GM23338 (cell line): ENCODE data around the gene C1QL4. TPM values are rescaled to one million over a fixed set of nuclear protein-coding genes. Genes with fewer than 3 reads are reported as not detected.
A peak's percentile ranks its signal among the peaks of the same experiment; 100 is the strongest.

Source experiments
- ATAC-seq: fragments of 200-7000 bp; cut with Tn5 transposase; 3 replicates; pipeline ENCODE4 v1.9.1; 2020
- DNase-seq: peaks from one replicate; pipeline ENCODE4 v3.0.0-alpha.2; 2015; ENCODE audit warnings: low spot score
- H2AFZ ChIP-seq: fragments of 200-600 bp; sonication (generic); 2 replicates; pipeline ENCODE4 v1.8.0; 2016; ENCODE audit warnings: antibody characterized with exemption, mild to moderate bottlenecking, moderate library complexity
- H3F3A ChIP-seq: fragments of 200-600 bp; sonication (generic); replicated peaks from 2 replicates; pipeline ENCODE4 v1.8.0; 2017; ENCODE audit warnings: antibody characterized with exemption, mixed run types, low read depth
- H3K27ac ChIP-seq: fragments of 200-600 bp; sonication (generic); 2 replicates; pipeline ENCODE4 v1.6.1; 2016; ENCODE audit warnings: low read depth
- H3K27me3 ChIP-seq: fragments of 200-600 bp; sonication (generic); 2 replicates; pipeline ENCODE4 v1.8.0; 2016; ENCODE audit warnings: mild to moderate bottlenecking, mixed run types, moderate library complexity; ENCODE audit not compliant: insufficient read depth
- H3K36me3 ChIP-seq: fragments of 200-600 bp; sonication (generic); 2 replicates; pipeline ENCODE4 v1.8.0; 2016; ENCODE audit warnings: mild to moderate bottlenecking; ENCODE audit not compliant: insufficient read depth
- H3K4me1 ChIP-seq: fragments of 200-600 bp; sonication (generic); 2 replicates; pipeline ENCODE4 v1.8.0; 2016; ENCODE audit warnings: mild to moderate bottlenecking, moderate library complexity; ENCODE audit not compliant: insufficient read depth
- H3K4me2 ChIP-seq: fragments of 200-600 bp; sonication (generic); 2 replicates; pipeline ENCODE4 v1.7.1; 2017; ENCODE audit warnings: mixed run types
- H3K4me3 ChIP-seq: fragments of 200-600 bp; sonication (generic); 2 replicates; pipeline ENCODE4 v1.6.1; 2016; ENCODE audit warnings: mixed run types
- H3K79me2 ChIP-seq: fragments of 200-600 bp; sonication (generic); replicated peaks from 2 replicates; pipeline ENCODE4 v1.8.0; 2017; ENCODE audit warnings: mild to moderate bottlenecking; ENCODE audit not compliant: insufficient read depth
- H3K9me2 ChIP-seq: fragments of 200-600 bp; sonication (generic); 2 replicates; pipeline ENCODE4 v1.8.0; 2017; ENCODE audit not compliant: insufficient read depth
- H4K20me1 ChIP-seq: fragments of 200-600 bp; sonication (generic); replicated peaks from 2 replicates; pipeline ENCODE4 v1.8.0; 2017; ENCODE audit warnings: mild to moderate bottlenecking; ENCODE audit not compliant: insufficient read depth
- H3K27ac Mint-ChIP-seq: 2 replicates; pipeline ENCODE4 v1.8.0; 2020; ENCODE audit warnings: inconsistent platforms, mild to moderate bottlenecking, moderate library complexity, mixed read lengths
- H3K27me3 Mint-ChIP-seq: 3 replicates; pipeline ENCODE4 v1.8.0; 2022; ENCODE audit warnings: low read depth, mild to moderate bottlenecking, moderate library complexity, mixed read lengths, inconsistent platforms; ENCODE audit not compliant: insufficient read depth, poor library complexity
- H3K36me3 Mint-ChIP-seq: 3 replicates; pipeline ENCODE4 v1.8.0; 2021; ENCODE audit warnings: low read depth, mild to moderate bottlenecking, inconsistent platforms, moderate library complexity, mixed read lengths
- H3K4me1 Mint-ChIP-seq: 3 replicates; pipeline ENCODE4 v1.8.0; 2020; ENCODE audit warnings: mild to moderate bottlenecking, inconsistent platforms, mixed read lengths
- H3K4me3 Mint-ChIP-seq: 3 replicates; pipeline ENCODE4 v1.8.0; 2021; ENCODE audit warnings: moderate library complexity, mild to moderate bottlenecking, inconsistent platforms, mixed read lengths
- H3K9me3 Mint-ChIP-seq: 3 replicates; pipeline ENCODE4 v1.8.0; 2020; ENCODE audit warnings: moderate library complexity, mild to moderate bottlenecking, inconsistent platforms, mixed read lengths
- CREB1 ChIP-seq: fragments of 250-450 bp; sonication (Bioruptor Pico); IDR thresholded peaks from 2 replicates; pipeline ENCODE4 v1.5.0; 2020; ENCODE audit warnings: low read depth, mild to moderate bottlenecking, moderate library complexity
- CTCF ChIP-seq, 2 experiments: fragments of 200-600 bp in 1 of 2; sonication (generic) in 1 of 2; conservative IDR thresholded peaks; 2 replicates each; pipeline versions ENCODE4 v1.5.1 to v1.6.1; 2016 to 2017; ENCODE audit warnings: antibody characterized with exemption in 2 of 2, low read depth in 2 of 2, mild to moderate bottlenecking in 2 of 2, moderate library complexity in 1 of 2
- POLR2AphosphoS5 ChIP-seq: IDR thresholded peaks from 2 replicates; pipeline ENCODE4 v1.6.1; 2016; ENCODE audit warnings: antibody characterized with exemption, low read depth
- ZNF462 ChIP-seq: fragments of 250-450 bp; sonication (Bioruptor Pico); IDR thresholded peaks from 2 replicates; pipeline ENCODE4 v1.5.0; 2020; ENCODE audit warnings: mild to moderate bottlenecking, moderate library complexity
- polyA plus RNA-seq: library from polyadenylated mRNA; unstranded; fragments of >200 nt; fragmentation: Nextera tagmentation; extraction: Ambion mirVana; gene quantifications from 2 replicates; pipeline ENCODE4 v1.2.1, GENCODE V29; 2016
- total RNA-seq: library from RNA; depleted of rRNA; stranded (reverse); fragments of >200 nt; shearing (Covaris generic); gene quantifications from 2 replicates; pipeline ENCODE4 v1.2.3, GENCODE V29; 2014

Gene C1QL4
- total and polyA plus RNA-seq, 2 experiments from 2014 or later = not detected

- Mint-ChIP-seq H3K4me3 (peak overlapping the region; percentile 78; the same call in 1 of the 3 replicates), H3K27ac (no peak overlapping the region), H3K9me3 (peaks cover 5% of the 10 kb centered on the region; the same call in 2 of the 3 replicates), H3K36me3 (peaks cover 36% of the 10 kb centered on the region), H3K4me1 (peaks cover 27% of the 10 kb centered on the region), H3K27me3 (peaks cover 58% of the 10 kb centered on the region)
- peaks cover 14% of the 10 kb centered on the region; the same call in 1 of the 2 replicates for H3K36me3 ChIP-seq
- no peak overlapping the region for H2AFZ ChIP-seq
- H4K20me1 ChIP-seq = peaks cover 5% of the 10 kb centered on the region
- no peaks in the 10 kb centered on the region for H3K9me2 ChIP-seq
- DNase-seq (peak; percentile 81), ATAC-seq (peak; percentile 76)
- no peak overlapping the region for H3K27ac ChIP-seq
- peaks cover 6% of the 10 kb centered on the region; the same call in 1 of the 2 replicates for H3K4me1 ChIP-seq
- no peak overlapping the region for H3K4me3 ChIP-seq
- TF ChIP-seq ZNF462 (CRISPR knock-in tag) (no peak), CREB1 (CRISPR knock-in tag) (no peak), POLR2AphosphoS5 (0 out of 2 replicates have a peak, but pooled peaks have one; percentile 9), CTCF (conservative IDR thresholded peaks at IDR 0.05; ENCODE audit: low read depth in 2 of 2) (peak; percentile 79 to 91)
- no peak overlapping the region for H3K4me2 ChIP-seq
- peaks cover 22% of the 10 kb centered on the region for H3F3A ChIP-seq
- peaks cover 56% of the 10 kb centered on the region for H3K27me3 ChIP-seq
- H3K79me2 ChIP-seq = no peaks in the 10 kb centered on the region
These were observed 5.4 kb downstream of the C1QL4 start for GRCh38 chr12:49331380-49332222.
